GM21737 (cell line): Measurements from ENCODE around the gene EEF2.
"Not testable (repeated sequence)": the region's sequence is repeated elsewhere in the genome, so short reads cannot be mapped to it uniquely, and the experiment has no call there.

Source experiments
- ATAC-seq: cut with Tn5 transposase; IDR thresholded peaks from one replicate; pipeline ENCODE4 v1.9.1; 2021; ENCODE audit warnings: mild to moderate bottlenecking, moderate library complexity; ENCODE audit not compliant: unreplicated experiment

Gene EEF2

DNA sequence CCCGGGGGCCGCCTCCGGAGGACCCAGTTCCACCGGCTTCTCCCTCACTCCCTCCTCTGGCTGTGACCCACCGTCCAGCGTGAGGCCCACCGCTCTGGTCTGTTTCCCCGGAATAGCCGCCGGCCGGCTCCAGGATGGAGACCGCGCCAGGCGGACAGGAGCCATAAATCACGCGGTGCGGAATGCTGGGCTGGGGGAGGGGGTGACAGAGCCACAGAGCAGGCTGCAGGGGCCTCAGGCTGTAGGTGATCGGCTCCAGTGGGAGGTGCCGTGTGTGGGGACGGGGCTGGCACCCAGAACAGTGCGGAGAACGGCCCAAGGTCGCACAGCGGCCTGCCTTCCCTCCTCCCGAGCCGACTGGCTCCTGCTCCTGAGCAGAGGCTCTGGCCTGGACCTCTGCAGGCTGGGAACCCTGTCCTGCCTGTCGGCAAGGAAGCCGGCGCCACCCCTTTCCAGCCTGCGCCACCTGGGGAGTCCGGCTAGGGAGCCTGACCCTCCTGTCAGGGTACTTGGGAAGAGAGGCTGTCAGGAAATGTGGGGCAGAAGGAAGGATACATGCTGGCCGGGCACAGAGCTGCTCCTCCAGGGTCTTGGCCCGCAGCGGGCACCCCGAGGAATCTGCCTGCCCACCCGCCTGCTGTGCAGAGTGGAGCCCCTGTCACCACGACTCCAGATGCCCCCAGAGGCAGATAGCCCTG, 30.6 kb upstream of the EEF2 start:
- no peak for ATAC-seq

DNA sequence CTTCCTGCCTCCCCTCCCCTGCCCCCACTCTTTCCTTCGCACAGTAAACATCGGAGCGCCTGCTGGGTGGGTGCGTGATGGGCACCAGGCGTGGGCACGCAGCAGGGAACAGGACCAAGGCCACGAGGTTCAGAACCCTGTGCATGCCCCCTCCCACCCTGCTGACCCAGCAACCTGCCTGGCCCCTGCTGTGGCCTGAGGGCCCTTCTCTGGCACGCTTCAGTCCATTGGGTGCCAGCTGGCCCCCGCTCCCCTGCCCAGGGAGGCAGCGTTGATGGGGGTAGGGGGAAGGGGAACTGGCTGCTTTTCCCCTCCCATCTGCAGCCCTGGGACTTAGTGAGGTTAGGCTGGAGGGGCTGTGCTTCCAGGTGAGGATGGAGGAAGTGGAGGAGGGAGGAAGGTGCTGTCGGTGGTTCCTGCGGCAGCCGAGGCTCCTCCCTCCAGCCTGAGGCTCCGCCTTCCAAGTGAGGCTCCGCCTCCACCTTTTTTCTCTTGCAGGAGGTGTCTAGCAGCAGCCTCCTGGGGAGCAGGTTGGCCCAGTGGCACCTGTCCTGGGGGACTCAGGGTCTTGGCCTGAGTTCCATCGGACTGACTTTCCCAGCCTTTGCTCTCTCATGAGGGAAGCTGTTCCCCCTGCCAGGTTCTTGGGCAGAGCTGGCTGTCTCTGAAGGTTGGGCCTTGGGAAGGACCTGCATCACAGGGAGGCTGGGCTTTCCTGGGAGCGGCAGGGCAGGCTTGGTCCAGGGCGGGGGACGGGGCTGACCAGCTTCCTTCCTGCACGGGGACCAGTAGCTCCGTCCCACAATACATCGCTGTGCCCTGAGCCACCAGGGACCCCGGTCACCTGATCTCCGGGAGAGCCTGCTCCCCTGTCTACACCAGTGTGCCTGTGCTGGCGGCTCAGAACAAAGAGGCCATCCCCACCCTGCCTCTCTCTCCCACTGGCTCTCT, 29.6 kb upstream of the EEF2 start:
- ATAC-seq = no peak

DNA sequence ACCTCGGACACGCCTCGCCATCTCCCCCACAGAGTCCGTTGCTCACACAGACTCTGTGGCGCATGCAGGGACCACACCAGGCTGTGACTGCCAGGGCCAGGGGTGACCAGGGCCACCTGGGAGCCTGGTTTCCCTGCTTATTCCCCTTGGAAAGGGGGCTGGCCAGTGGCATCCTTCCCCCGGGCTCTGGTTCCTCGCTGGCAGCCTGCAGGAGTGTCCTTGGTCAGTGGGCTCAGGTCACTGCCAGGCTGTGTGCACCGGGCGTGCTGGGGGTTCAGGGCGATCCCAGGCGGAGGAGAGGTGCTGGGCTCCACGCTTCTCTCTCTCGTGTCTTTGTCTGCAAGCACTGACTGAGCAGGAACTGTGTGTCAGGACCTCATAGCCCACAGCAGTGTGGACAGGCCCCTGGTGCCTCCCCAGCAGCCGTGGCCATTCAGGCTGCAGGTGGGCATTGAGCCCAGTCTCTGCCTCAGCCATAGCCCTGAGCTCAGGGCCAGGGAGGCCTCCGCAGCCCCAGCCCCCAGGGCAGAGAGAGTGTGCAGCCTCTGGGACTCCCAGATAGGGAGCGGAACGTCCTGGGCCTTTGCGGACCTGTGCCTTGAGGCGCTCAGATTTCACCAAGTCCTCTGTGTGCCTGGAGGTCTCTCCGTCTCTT, 28.8 kb upstream of the EEF2 start:
- no peak for ATAC-seq

DNA sequence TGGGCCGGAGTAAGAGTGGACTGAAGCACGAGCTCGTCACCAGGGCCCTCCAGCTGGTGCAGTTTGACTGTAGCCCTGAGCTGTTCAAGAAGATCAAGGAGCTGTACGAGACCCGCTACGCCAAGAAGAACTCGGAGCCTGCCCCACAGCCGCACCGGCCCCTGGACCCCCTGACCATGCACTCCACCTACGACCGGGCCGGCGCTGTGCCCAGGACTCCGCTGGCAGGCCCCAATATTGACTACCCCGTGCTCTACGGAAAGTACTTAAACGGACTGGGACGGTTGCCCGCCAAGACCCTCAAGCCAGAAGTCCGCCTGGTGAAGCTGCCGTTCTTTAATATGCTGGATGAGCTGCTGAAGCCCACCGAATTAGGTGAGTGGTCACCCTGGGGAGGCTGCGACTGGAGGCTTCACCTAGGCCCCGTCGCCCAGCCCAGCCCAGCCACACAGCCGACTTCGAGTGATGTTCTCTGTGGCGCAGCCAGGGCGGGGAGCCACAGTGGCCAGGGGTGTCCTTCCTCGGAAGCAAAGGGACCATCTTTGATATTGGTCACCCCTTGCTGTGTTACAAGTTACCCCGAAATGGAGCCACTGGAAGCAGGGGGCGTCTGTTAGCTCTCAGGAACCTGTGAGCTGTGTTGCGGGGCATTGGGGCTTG, 27.8 kb upstream of the EEF2 start:
- no peak for ATAC-seq

DNA sequence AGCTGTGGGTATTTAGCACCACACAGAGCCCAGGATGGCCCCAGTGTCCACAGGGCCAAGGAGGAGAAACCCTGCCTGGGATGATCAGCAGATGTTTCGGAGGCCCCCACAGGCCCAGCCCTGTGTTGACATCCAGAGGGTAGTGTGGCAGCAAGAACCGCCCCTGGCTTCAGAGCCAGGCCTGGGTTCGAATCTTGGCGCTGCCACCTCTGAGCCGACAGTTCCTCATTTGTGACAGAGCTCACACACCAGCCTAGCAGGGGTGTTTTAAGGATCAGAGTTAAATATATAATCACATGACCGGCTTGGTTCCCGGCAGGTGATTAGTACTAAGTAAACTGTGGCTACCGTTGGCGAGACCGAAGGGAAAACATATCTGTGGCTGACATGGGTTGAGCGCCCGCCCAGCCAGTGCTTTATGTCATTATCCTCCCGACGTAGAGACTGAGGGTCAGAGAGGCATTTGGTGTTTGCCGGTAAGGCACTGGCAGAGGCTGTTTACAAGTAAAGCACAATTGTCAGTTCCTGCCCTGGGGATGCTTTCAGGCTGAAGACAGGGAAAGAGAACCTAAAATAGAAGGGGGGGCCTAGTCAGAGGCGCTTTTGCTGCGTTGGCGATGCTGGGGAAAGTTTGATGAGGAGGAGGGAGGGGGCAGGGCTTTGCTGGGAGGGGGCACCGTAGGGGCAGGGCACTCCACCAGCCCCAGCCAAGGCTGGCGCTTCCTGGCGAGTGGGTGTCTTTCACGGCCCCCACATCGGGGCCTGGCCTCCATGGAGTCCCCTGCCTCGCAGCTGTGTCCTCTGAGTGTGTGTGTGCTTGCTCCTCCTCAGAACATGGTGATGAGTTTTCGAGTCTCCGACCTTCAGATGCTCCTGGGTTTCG, 27.1 kb upstream of the EEF2 start:
- ATAC-seq = no peak

DNA sequence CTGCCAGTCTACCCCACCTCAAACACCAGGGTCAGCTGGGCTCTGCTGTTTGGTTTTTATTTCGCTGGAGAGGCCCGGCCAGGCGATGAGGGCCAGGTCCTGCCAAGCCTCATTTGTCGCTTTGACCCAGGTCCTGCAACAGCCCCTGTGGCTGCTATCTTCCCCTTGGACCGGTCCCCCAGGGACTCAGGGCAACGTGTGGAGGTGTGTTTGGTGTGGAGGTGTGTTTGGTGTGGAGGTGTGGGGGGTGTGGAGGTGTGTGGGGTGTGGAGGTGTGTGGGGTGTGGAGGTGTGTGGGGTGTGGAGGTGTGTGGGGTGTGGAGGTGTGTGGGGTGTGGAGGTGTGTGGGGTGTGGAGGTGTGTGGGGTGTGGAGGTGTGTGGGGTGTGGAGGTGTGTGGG, 26.2 kb upstream of the EEF2 start:
- not testable (repeated sequence) for ATAC-seq

DNA sequence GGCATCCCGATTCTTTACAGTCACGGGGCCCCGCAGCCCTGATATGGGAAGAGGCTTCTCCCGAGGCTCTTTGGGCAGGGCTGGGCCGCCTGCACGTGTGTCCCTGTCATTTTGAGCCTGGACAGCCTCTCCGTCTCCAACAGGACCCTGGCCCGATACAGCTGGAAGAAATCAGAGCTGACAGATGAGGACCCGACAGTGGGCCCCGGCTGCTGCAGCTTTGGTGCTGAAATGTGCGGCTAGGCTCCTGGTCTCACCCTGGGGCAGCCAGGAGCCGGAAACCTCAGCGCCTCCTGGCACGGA, 25.5 kb upstream of the EEF2 start:
- no peak for ATAC-seq

DNA sequence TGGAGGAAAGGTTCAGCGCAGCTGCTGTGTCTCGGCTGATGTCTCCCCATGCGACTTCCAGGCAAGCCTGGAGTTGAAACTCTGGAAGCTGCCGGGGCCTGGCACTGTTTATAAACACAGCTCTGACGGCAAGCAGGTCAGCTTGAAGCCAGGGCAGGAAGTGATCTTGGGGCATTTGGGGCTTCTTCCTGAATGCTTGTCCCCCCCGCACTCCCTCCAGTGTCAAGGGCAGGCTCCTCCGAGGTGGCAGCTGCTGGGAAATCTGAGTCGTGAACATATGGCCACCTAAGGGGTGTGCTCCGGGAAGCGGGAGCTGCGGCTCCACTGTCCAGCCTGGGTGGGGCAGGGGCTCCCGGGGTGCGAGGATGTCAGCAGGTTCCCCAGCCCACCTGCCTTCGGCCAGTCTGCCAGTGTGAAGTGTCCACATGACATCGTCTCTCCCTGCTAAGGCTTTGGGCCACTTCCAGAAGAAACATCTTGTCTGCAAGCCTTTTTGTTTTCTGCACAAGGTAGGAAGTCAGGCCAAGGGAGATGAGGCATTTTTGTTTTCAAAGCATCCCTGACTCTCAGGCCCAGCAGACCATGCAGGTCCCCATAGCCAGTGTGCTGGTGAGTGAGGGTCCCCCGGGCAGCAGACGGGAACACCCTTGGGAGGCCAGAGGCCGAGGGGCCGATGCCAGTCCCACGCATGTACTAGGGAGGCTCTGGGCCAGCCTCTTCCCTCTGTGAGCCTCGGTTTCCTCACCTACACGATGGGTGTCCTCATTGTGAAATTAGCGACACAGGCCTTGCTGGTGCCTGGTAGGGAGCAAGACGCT, 24.9 kb upstream of the EEF2 start:
- no peak for ATAC-seq

DNA sequence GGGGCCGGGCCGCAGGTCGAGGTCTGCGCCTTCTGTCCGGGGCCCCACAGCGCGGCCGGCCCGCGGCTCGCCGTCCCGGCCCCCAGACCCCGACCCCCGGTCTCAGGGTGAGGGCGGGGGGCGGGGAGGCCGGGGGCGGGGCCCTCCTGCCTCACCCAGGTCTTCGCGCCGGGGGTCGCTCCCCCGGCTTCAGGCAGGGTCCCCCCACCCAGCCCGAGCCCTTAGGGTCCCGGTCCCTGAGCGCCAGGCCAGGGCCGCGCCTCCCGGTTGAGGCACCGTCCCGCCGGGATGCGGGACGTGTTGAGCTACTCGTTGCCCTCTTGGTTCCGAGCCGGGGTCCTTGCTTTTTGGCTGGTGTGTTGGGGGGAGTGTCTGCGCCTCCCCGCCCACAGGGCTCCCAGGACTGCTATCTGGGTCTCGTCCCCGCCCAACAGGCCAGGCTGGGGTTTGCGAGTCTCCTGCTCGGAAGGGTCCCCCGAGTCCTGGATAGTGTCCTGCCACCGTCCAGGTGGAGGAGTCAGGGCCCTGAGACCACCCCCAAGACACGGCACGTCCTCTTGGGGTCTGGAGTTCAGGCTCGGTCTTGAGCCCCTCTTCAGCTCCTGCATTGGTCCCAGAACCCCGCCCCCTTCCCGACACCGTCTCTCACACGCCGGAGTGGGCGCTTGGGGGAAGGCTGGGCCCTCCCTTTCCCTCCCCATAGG, 22.7 kb upstream of the EEF2 start:
- ATAC-seq = no peak

DNA sequence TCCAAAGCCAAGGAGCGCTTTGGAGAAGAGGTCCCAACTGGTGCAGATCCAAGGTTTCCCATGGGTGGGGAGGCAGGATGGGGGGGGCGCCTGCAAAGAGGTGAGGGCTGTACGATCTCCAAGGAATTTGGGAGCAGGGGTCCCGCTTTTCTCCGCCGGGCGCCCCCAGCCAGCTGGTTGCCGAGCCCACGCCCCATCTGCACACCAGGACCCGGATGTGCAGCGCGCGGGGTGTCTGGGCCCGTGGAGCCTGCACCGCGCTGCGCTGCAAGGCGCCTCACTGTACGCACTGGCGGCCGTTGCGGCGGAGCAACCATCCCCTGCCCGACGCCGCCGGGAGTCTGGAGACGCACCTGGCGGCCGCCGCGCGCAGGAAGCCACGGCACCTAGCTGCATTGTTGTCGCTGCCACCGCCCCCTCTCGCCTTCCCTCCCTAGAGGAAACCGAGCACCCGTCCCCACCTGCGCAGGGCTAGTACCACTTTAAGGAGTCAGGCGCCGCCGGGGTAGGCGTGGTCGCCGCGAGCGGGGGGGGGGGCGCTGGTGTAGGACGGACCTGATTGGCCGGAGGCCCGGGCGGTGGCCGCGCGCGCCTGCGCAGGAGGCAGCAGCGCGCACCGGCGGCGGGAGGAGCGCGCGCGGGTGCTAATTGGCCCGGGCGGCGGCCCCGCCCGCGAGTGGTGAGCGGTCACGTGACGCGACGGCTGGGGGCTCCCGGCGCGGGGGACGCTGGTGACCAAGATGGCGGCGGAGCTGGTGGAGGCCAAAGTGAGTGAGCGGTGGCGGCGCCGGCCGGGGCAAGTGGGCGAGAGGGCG, 22.0 kb upstream of the EEF2 start, which contains the start of gene PIAS4:
Gene PIAS4 (plus strand): TSS at position 716 of the 815 bp plus-strand sequence. CDS start 25 bp downstream, at position 741.
- ATAC-seq = peak; percentile 72

DNA sequence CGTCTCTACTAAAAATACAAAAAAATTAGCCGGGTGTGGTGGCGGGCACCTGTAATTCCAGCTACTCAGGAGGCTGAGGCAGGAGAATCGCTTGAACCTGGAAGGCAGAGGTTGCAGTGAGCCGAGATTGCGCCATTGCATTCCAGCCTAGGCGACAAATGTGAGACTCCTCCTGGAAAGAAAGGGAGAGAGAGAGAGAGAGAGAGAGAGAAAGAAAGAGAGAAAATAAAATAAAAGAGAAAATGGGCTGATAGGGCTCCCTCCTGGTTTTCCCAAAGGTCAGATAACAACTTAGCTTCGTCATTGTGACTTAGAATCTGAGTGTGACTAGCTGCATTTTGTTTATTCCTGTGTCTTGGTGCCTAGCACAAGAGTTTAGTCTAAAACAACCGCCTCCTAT, 20.2 kb upstream of the EEF2 start:
- not testable (repeated sequence) for ATAC-seq

DNA sequence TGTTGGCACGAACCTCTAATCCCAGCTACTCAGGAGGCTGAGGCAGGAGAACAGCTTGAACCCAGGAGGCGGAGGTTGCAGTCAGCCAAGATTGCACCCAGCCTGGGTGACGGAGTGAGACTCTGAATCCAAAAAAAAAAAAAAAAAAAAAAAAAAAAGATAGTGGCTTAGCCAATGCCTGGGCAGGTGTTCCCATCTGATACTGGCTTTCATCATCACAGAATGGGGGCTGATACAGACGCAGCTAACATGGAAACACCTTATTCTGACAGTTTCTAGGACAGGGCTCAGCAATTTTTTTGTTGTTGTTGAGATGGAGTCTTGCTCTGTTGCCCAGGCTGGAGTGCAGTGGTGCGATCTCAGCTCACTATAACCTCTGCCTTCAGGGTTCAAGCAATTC, 15.5 kb upstream of the EEF2 start:
- ATAC-seq = not testable (repeated sequence)

DNA sequence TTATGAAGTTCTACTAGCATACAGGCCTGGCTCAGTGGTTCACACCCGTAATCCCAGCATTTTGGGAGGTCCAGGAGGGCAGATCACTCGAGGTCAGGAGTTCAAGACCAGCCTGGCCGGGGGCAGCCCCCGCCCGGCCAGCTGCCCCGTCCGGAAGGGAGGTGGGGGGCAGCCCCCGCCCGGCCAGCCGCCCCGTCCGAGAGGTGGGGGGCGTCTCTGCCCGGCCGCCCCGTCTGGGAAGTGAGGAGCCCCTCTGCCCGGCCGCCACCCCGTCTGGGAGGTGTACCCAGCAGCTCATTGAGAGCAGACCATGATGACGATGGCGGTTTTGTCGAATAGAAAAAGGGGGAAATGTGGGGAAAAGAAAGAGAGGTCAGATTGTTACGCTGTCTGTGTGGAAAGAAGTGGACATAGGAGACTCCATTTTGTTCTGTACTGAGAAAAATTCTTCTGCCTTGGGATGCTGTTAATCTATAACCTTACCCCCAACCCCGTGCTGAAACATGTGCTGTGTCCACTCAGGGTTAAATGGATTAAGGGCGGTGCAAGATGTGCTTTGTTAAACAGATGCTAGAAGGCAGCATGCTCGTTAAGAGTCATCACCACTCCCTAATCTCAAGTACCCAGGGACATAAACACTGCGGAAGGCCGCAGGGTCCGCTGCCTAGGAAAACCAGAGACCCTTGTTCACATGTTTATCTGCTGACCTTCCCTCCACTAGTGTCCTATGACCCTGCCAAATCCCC, 13.6 kb upstream of the EEF2 start:
- not testable (repeated sequence) for ATAC-seq

DNA sequence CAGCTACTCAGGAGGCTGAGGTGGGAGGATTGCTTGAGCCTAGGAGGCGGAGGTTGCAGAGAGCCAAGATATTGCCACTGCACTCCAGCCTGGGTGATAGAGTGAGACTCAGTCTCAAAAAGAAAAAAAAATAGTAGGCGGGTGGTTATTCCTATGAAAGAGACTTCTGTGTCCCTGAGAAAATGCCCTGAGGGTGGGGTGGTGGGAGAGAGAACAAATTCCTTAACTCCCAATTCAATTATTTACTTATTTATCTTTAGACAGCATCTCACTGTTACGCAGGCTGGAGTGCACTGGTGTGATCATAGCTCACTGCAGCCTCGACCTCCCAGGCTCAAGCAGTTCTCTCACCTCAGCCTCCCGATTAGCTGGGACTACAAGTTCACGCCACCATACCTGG, 10.3 kb upstream of the EEF2 start:
- ATAC-seq = no peak

DNA sequence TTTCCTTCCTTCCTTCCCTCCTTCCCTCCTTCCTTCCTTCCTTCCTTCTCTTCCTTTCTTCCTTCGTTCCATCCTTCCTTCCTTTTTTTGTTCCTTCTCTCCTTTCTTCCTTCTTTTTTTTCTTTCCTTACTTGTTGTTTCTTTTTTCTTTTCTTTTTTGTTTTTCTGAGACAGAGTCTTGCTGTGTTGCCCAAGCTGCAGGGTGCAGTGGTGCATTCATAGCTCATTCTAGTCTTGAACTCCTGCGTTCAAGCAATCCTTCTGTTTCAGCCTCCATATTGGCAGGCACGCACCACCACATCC, 5.5 kb upstream of the EEF2 start:
- no peak for ATAC-seq

DNA sequence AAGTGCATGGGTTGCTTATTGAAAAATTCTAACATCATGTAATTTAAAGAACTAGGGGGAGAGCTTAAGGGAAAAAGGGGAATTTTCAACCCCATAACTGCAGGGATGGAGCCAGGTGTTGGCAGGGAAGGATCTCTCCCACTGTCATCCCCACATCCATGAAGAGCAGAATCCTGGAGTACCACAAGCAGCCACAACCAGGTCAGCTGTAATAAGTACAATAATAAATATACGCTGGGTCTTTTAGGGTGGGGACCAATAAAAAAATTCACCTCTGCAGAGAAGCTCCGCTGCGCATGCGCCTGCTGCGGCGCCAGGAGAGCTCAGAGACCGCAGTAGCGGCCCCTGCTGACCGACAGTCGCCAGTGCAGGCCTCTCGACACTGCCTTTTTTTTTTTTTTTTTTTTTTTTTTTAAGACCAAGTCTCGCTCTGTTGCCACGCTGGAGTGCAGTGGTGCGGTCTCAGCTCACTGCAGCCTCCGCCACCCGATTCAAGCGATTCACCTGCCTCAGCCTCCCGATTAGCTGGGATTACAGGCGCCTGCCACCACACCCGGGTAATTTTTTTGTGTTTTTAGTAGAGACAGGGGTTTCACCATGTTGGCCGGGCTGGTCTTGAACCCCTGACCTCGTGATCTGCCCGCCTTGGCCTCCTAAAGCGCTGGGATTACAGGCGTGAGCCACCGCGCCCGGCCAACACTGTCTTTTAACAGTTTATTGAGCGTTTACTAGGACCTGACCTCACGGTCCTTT, 2.5 kb upstream of the EEF2 start:
- no peak for ATAC-seq
